HepG2 (cell line): ENCODE results near the gene PAK1IP1. TPM values are rescaled to one million over a fixed set of nuclear protein-coding genes. Genes with fewer than 3 reads are reported as not detected.
A peak's percentile ranks its signal among the peaks of the same experiment; 100 is the strongest.

ENCODE experiments used
- DDIT3 ChIP-seq: sonication (generic); formaldehyde crosslinking; IDR thresholded peaks from 2 replicates; pipeline ENCODE4 v1.4.0; 2020; ENCODE audit warnings: mild to moderate bottlenecking, missing genetic modification reagents
- IRF1 ChIP-seq: sonication (generic); formaldehyde crosslinking; IDR thresholded peaks from 2 replicates; pipeline ENCODE4 v1.4.0; 2020; ENCODE audit warnings: low read depth, mild to moderate bottlenecking, missing genetic modification reagents
- KLF9 ChIP-seq: IDR thresholded peaks from 2 replicates; pipeline ENCODE4 v1.6.1; 2016; ENCODE audit warnings: low read depth
- MAFG ChIP-seq: sonication (generic); formaldehyde crosslinking; IDR thresholded peaks from 2 replicates; pipeline ENCODE4 v1.5.1; 2020; ENCODE audit warnings: mild to moderate bottlenecking, missing genetic modification reagents
- MED1 ChIP-seq: sonication (generic); formaldehyde crosslinking; IDR thresholded peaks from 2 replicates; pipeline ENCODE4 v1.4.0; 2020; ENCODE audit warnings: missing genetic modification reagents
- NBN ChIP-seq: fragments of 450-650 bp; conservative IDR thresholded peaks from 2 replicates; pipeline ENCODE4 v1.6.1; 2017
- NR3C1 ChIP-seq: sonication (generic); formaldehyde crosslinking; IDR thresholded peaks from 2 replicates; pipeline ENCODE4 v1.4.0; 2020; ENCODE audit warnings: missing genetic modification reagents
- RFXANK ChIP-seq: IDR thresholded peaks from 2 replicates; pipeline ENCODE4 v1.6.1; 2016
- RNF219 ChIP-seq: sonication (generic); formaldehyde crosslinking; IDR thresholded peaks from 2 replicates; pipeline ENCODE4 v1.5.0; 2020; ENCODE audit warnings: mild to moderate bottlenecking, missing genetic modification reagents
- SALL1 ChIP-seq: sonication (generic); formaldehyde crosslinking; IDR thresholded peaks from 2 replicates; pipeline ENCODE4 v1.8.0; 2022; ENCODE audit warnings: mild to moderate bottlenecking, missing genetic modification reagents
- SMC3 ChIP-seq: IDR thresholded peaks from 2 replicates; pipeline ENCODE4 v1.6.1; 2011; ENCODE audit warnings: low read length, improper control_type of control experiment
- STAG1 ChIP-seq: sonication (generic); formaldehyde crosslinking; IDR thresholded peaks from 2 replicates; pipeline ENCODE4 v1.4.0; 2020; ENCODE audit warnings: missing genetic modification reagents
- ZBTB20 ChIP-seq: sonication (generic); formaldehyde crosslinking; IDR thresholded peaks from 2 replicates; pipeline ENCODE4 v1.8.1; 2023; ENCODE audit warnings: missing genetic modification reagents, low read depth, mild to moderate bottlenecking, borderline replicate concordance
- ZNF253 ChIP-seq: sonication (generic); formaldehyde crosslinking; IDR thresholded peaks from 2 replicates; pipeline ENCODE4 v1.8.0; 2022; ENCODE audit warnings: mild to moderate bottlenecking, missing genetic modification reagents, borderline replicate concordance
- ZNF672 ChIP-seq: sonication (generic); formaldehyde crosslinking; IDR thresholded peaks from 2 replicates; pipeline ENCODE4 v1.8.1; 2022; ENCODE audit warnings: missing genetic modification reagents
- ZNF772 ChIP-seq: sonication (generic); formaldehyde crosslinking; IDR thresholded peaks from 2 replicates; pipeline ENCODE4 v1.5.0; 2020; ENCODE audit warnings: mild to moderate bottlenecking, missing genetic modification reagents
- ZNF776 ChIP-seq: sonication (generic); formaldehyde crosslinking; IDR thresholded peaks from 2 replicates; pipeline ENCODE4 v1.4.0; 2020; ENCODE audit warnings: mild to moderate bottlenecking, missing genetic modification reagents
- ZNF784 ChIP-seq: sonication (generic); formaldehyde crosslinking; IDR thresholded peaks from 2 replicates; pipeline ENCODE4 v1.5.1; 2020; ENCODE audit warnings: missing genetic modification reagents, mild to moderate bottlenecking, borderline replicate concordance
- polyA plus RNA-seq, 8 experiments: library from polyadenylated mRNA; depleted of rRNA in 3 of 8; stranded (reverse) in 7 of 8; unstranded in 1 of 8; fragments of >200 nt; fragmentation: Illumina TruSeq in 4 of 8; extraction: Trizol in 4 of 8; gene quantifications; 2 replicates each; pipeline versions ENCODE4 v1.2.1 to v1.2.3, GENCODE V29; 2011 to 2016; ENCODE audit warnings: low read depth in 4 of 8, missing spikeins in 1 of 8, mixed read lengths in 1 of 8; ENCODE audit not compliant: insufficient read depth in 1 of 8
- total RNA-seq, 5 experiments: library from RNA; depleted of rRNA; stranded (reverse); fragments of >200 nt; fragmentation: Illumina TruSeq; extraction: Trizol; gene quantifications; 2 replicates each; pipeline ENCODE4 v1.2.3, GENCODE V29; 2016; ENCODE audit warnings: low read depth in 1 of 5
- TF ChIP-seq, protein P1 (sequence below): sonication (generic); formaldehyde crosslinking; IDR thresholded peaks from 2 replicates; pipeline ENCODE4 v1.4.0; 2020; ENCODE audit warnings: missing genetic modification reagents; ENCODE audit errors: not compliant biosample characterization
- TF ChIP-seq, protein P2 (sequence below): sonication (generic); formaldehyde crosslinking; IDR thresholded peaks from 2 replicates; pipeline ENCODE4 v1.5.0; 2020; ENCODE audit warnings: mild to moderate bottlenecking, missing genetic modification reagents, borderline replicate concordance
- TF ChIP-seq, protein P3 (sequence below): sonication (generic); formaldehyde crosslinking; IDR thresholded peaks from 2 replicates; pipeline ENCODE4 v1.8.1; 2023; ENCODE audit warnings: mild to moderate bottlenecking, inconsistent platforms, moderate library complexity, missing genetic modification reagents, borderline replicate concordance

PAK1IP1 gene
- total and polyA plus RNA-seq, 2 of the 13 experiments (the other 11 are each of a cell fraction or from before 2014, with no cell fraction given): 23.4 to 66.2 TPM

GRCh38 chr6:10722820-10723566 lies 28.2 kb downstream of the PAK1IP1 start, which contains the start of gene TMEM14C (continued):
- TF ChIP-seq ZNF784 (CRISPR knock-in tag) (peak; percentile 86), SALL1 (CRISPR knock-in tag) (peak; percentile 97), RNF219 (CRISPR knock-in tag) (0 out of 2 replicates have a peak, but pooled peaks have one; percentile 81), DDIT3 (no peak), KLF9 (CRISPR knock-in tag) (peak; percentile 92; the same call in 1 of the 2 replicates), ZNF776 (CRISPR knock-in tag) (no peak; the same call in 1 of the 2 replicates), RFXANK (CRISPR knock-in tag) (peak; percentile 83), NR3C1 (no peak), STAG1 (CRISPR knock-in tag) (peak; percentile 21; the same call in 1 of the 2 replicates), IRF1 (CRISPR knock-in tag) (0 out of 2 replicates have a peak, but pooled peaks have one; percentile 21), NBN (no peak), ZBTB20 (CRISPR knock-in tag) (peak; percentile 91), ZNF772 (peak; percentile 93), MAFG (no peak), ZNF672 (CRISPR knock-in tag) (peak; percentile 78; the same call in 1 of the 2 replicates), MED1 (CRISPR knock-in tag) (peak; percentile 88), SMC3 (no peak; the same call in 1 of the 2 replicates), ZNF253 (CRISPR knock-in tag) (no peak)
- TF ChIP-seq, protein P1, sequence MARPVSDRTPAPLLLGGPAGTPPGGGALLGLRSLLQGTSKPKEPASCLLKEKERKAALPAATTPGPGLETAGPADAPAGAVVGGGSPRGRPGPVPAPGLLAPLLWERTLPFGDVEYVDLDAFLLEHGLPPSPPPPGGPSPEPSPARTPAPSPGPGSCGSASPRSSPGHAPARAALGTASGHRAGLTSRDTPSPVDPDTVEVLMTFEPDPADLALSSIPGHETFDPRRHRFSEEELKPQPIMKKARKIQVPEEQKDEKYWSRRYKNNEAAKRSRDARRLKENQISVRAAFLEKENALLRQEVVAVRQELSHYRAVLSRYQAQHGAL: peak; percentile 64
- TF ChIP-seq, protein P2, sequence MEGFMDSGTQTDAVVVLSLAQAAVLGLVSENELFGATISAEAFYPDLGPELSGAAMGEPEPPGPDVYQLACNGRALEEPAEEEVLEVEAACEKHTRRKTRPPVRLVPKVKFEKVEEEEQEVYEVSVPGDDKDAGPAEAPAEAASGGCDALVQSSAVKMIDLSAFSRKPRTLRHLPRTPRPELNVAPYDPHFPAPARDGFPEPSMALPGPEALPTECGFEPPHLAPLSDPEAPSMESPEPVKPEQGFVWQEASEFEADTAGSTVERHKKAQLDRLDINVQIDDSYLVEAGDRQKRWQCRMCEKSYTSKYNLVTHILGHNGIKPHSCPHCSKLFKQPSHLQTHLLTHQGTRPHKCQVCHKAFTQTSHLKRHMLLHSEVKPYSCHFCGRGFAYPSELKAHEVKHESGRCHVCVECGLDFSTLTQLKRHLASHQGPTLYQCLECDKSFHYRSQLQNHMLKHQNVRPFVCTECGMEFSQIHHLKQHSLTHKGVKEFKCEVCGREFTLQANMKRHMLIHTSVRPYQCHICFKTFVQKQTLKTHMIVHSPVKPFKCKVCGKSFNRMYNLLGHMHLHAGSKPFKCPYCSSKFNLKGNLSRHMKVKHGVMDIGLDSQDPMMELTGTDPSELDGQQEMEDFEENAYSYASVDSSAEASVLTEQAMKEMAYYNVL: peak; percentile 33; the same call in 1 of the 2 replicates
- TF ChIP-seq, protein P3, sequence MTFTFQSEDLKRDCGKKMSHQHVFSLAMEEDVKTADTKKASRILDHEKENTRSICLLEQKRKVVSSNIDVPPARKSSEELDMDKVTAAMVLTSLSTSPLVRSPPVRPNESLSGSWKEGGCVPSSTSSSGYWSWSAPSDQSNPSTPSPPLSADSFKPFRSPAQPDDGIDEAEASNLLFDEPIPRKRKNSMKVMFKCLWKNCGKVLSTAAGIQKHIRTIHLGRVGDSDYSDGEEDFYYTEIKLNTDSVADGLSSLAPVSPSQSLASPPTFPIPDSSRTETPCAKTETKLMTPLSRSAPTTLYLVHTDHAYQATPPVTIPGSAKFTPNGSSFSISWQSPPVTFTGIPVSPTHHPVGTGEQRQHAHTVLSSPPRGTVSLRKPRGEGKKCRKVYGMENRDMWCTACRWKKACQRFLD (CRISPR knock-in tag): peak; percentile 86; the same call in 1 of the 2 replicates
